HG03196 (cell line): Measurements from ENCODE around the gene SPINT2.
"Not testable (repeated sequence)": the region's sequence is repeated elsewhere in the genome, so short reads cannot be mapped to it uniquely, and the experiment has no call there.

Experiments used
- ATAC-seq: cut with Tn5 transposase; IDR thresholded peaks from one replicate; pipeline ENCODE4 v1.9.1; 2021; ENCODE audit not compliant: unreplicated experiment

The SPINT2 gene

GRCh38 chr19:38319421-38320258 lies 55.3 kb downstream of the SPINT2 start, which contains the start of gene KCNK6:
TSS of gene KCNK6 (plus strand) at chr19:38319845. CDS start at chr19:38319951, 106 bp downstream.
- no peak for ATAC-seq

- no peak for ATAC-seq
Measured at GRCh38 chr19:38320969-38321339, 56.6 kb downstream of the SPINT2 start.

- no peak for ATAC-seq
Measured at GRCh38 chr19:38321646-38322196, 57.3 kb downstream of the SPINT2 start.

GRCh38 chr19:38323291-38323690 lies 58.9 kb downstream of the SPINT2 start:
- ATAC-seq: no peak

- no peak for ATAC-seq
Measured at GRCh38 chr19:38324431-38324830, 60.1 kb downstream of the SPINT2 start.

- ATAC-seq: no peak
Measured at GRCh38 chr19:38326591-38326990, 62.2 kb downstream of the SPINT2 start.

- no peak for ATAC-seq
Measured at GRCh38 chr19:38329651-38330050, 65.3 kb downstream of the SPINT2 start.

- no peak for ATAC-seq
Measured at GRCh38 chr19:38331728-38332127, 67.4 kb downstream of the SPINT2 start.

- no peak for ATAC-seq
Measured at GRCh38 chr19:38333245-38333644, 68.9 kb downstream of the SPINT2 start.

- ATAC-seq: peak; percentile 59
Measured at GRCh38 chr19:38335949-38336637, 71.7 kb downstream of the SPINT2 start.

- ATAC-seq: peak; percentile 56
Measured at GRCh38 chr19:38336638-38337359, 72.4 kb downstream of the SPINT2 start.

GRCh38 chr19:38337360-38337653 lies 72.9 kb downstream of the SPINT2 start:
- ATAC-seq: no peak

- ATAC-seq: not testable (repeated sequence)
Measured at GRCh38 chr19:38339011-38339410, 74.6 kb downstream of the SPINT2 start.

- ATAC-seq: no peak
Measured at GRCh38 chr19:38340927-38341326, 76.6 kb downstream of the SPINT2 start.
